Activated B cell treated with CpG ODN at 0.5 μM for 24 hours (primary cell): ENCODE measurements around the gene CAND2. TPM values are rescaled to one million over a fixed set of nuclear protein-coding genes. Genes with fewer than 3 reads are reported as not detected.

ENCODE experiments used
- ATAC-seq: fragments of 200-7000 bp; cut with Tn5 transposase; one replicate; pipeline ENCODE4 v1.10.0; 2021; ENCODE audit warnings: low read depth, mild to moderate bottlenecking, moderate library complexity
- CTCF ChIA-PET: fragments of 350-600 bp; sonication (Branson Sonifier 250); formaldehyde crosslinking; loops from one replicate; lab custom pipeline; 2021; ENCODE audit warnings: antibody characterized with exemption; lab: Charles Lee
- POLR2A ChIA-PET: fragments of 350-600 bp; sonication (Branson Sonifier 250); formaldehyde crosslinking; loops from one replicate; lab custom pipeline; 2021; ENCODE audit warnings: antibody characterized with exemption; lab: Charles Lee
- DNase-seq: peaks from one replicate; pipeline ENCODE4 v3.0.0; 2022
- H3K27ac Mint-ChIP-seq: one replicate; pipeline ENCODE4 v1.8.0; 2020; ENCODE audit warnings: mixed read lengths
- H3K27me3 Mint-ChIP-seq: one replicate; pipeline ENCODE4 v1.8.0; 2021; ENCODE audit warnings: mixed read lengths
- H3K36me3 Mint-ChIP-seq: one replicate; pipeline ENCODE4 v1.8.0; 2021; ENCODE audit warnings: low read depth, mixed read lengths
- H3K4me1 Mint-ChIP-seq: one replicate; pipeline ENCODE4 v1.8.0; 2021; ENCODE audit warnings: mixed read lengths
- H3K4me3 Mint-ChIP-seq: one replicate; pipeline ENCODE4 v1.8.0; 2020; ENCODE audit warnings: mild to moderate bottlenecking, mixed read lengths
- H3K9me3 Mint-ChIP-seq: one replicate; pipeline ENCODE4 v1.8.0; 2020; ENCODE audit warnings: mixed read lengths
- CTCF ChIP-seq: fragments of 200-600 bp; IDR thresholded peaks from one replicate; pipeline ENCODE4 v1.8.0; 2022; ENCODE audit warnings: antibody characterized with exemption, mild to moderate bottlenecking
- intact Hi-C: fragments of 100-400 bp; cut with micrococcal nuclease; formaldehyde crosslinking; loops from one replicate; pipeline ENCODE4 v1.15.1; 2024
- total RNA-seq: library from RNA; stranded (reverse); gene quantifications from 2 replicates; pipeline ENCODE4 v1.2.3, GENCODE V29; 2022

Gene CAND2
- total RNA-seq, 1 donor from 2014 or later, result 0.42 TPM

- DNase-seq (peak; percentile 78), ATAC-seq (peak; percentile 92)
- Mint-ChIP-seq H3K36me3 (peaks cover 53% of the 10 kb centered on the region), H3K27me3 (no peaks in the 10 kb centered on the region), H3K9me3 (no peaks in the 10 kb centered on the region), H3K27ac (peak within 1 kb of the TSS; percentile 100), H3K4me1 (peaks cover 48% of the 10 kb centered on the region), H3K4me3 (peak within 1 kb of the TSS; percentile 96)
- CTCF ChIA-PET, result interaction anchor here (0.7 to 3.1 kb wide), 11 partner anchors 8 to 639 kb away, joined by 3 to 18 read pairs (median 5); partner anchors contain the start of genes CAND2 and HDAC11
- no peak for TF ChIP-seq CTCF
- intact Hi-C loops, result loop anchor here (1.0 to 5.0 kb wide), 9 partner anchors 31 to 639 kb away; partner anchors contain the start of genes HDAC11, MKRN2, RAF1 and TSEN2
- POLR2A ChIA-PET, result interaction anchor here (0.6 to 2.5 kb wide), 29 partner anchors 9 to 1283 kb away, joined by 3 to 21 read pairs (median 4); partner anchors contain the start of genes CAND2, CHCHD4, HDAC11 and MKRN2
Observed at GRCh38 chr3:12841149-12841969, 44.9 kb downstream of the CAND2 start, which contains the start of gene RPL32. RPL32 (minus strand) TSS chr3:12841565; CDS start chr3:12840237, 1,328 bp downstream.

- DNase-seq, result no peak
- Mint-ChIP-seq H3K4me1 (peaks cover 45% of the 10 kb centered on the region), H3K36me3 (peaks cover 47% of the 10 kb centered on the region), H3K27ac (peak overlapping the region; percentile 100), H3K4me3 (peak overlapping the region; percentile 96), H3K9me3 (no peaks in the 10 kb centered on the region), H3K27me3 (no peaks in the 10 kb centered on the region)
- no peak for ATAC-seq
- POLR2A ChIA-PET, result interaction anchor here (0.6 to 2.5 kb wide), 18 partner anchors 9 to 1283 kb away, joined by 3 to 21 read pairs (median 4); partner anchors contain the start of genes CAND2, CHCHD4, MKRN2 and RAF1
- CTCF ChIA-PET, result interaction anchor here (0.7 to 3.1 kb wide), 11 partner anchors 8 to 638 kb away, joined by 3 to 18 read pairs (median 5); partner anchors contain the start of genes CAND2 and HDAC11
- intact Hi-C loops, result loop anchor here (1.0 to 5.0 kb wide), 9 partner anchors 32 to 638 kb away; partner anchors contain the start of genes HDAC11, MKRN2, RAF1 and TSEN2
- TF ChIP-seq CTCF, result no peak
Observed at GRCh38 chr3:12841970-12842328, 45.5 kb downstream of the CAND2 start.

- TF ChIP-seq CTCF, result no peak
- intact Hi-C loops, result loop anchor here (5.0 kb wide), 1 partner anchor 285 kb away; the partner anchor contains the start of gene MKRN2
- Mint-ChIP-seq H3K4me3 (no peak overlapping the region), H3K27me3 (no peaks in the 10 kb centered on the region), H3K27ac (peak overlapping the region; percentile 100), H3K4me1 (peaks cover 41% of the 10 kb centered on the region), H3K9me3 (no peaks in the 10 kb centered on the region), H3K36me3 (peaks cover 42% of the 10 kb centered on the region)
- CTCF ChIA-PET, result interaction anchor here (1.4 to 3.1 kb wide), 6 partner anchors 32 to 637 kb away, joined by 4 to 18 read pairs (median 10); partner anchors contain the start of genes CAND2 and HDAC11
- ATAC-seq (no peak), DNase-seq (no peak)
- POLR2A ChIA-PET, result interaction anchor here (0.5 to 1.0 kb wide), 2 partner anchors 49 to 271 kb away, joined by 4 to 5 read pairs; no protein-coding TSS in a partner anchor
Observed at GRCh38 chr3:12842469-12842868, 46.0 kb downstream of the CAND2 start.

- H3K27me3 Mint-ChIP-seq, result peaks cover 1% of the 10 kb centered on the region
- H3K9me3 Mint-ChIP-seq, result no peaks in the 10 kb centered on the region
- H3K4me1 Mint-ChIP-seq, result peaks cover 8% of the 10 kb centered on the region
- intact Hi-C loops, result no loop called here
- no peak for DNase-seq
- no peak for TF ChIP-seq CTCF
- no peak for ATAC-seq
- H3K4me3 Mint-ChIP-seq, result no peak overlapping the region
- H3K27ac Mint-ChIP-seq, result no peak overlapping the region
- H3K36me3 Mint-ChIP-seq, result peaks cover 8% of the 10 kb centered on the region
- POLR2A ChIA-PET, result no interaction called here
- CTCF ChIA-PET, result no interaction called here
Observed at GRCh38 chr3:12845811-12846210, 49.3 kb downstream of the CAND2 start.
